ENCODE results near the gene TMEM258.

DNA sequence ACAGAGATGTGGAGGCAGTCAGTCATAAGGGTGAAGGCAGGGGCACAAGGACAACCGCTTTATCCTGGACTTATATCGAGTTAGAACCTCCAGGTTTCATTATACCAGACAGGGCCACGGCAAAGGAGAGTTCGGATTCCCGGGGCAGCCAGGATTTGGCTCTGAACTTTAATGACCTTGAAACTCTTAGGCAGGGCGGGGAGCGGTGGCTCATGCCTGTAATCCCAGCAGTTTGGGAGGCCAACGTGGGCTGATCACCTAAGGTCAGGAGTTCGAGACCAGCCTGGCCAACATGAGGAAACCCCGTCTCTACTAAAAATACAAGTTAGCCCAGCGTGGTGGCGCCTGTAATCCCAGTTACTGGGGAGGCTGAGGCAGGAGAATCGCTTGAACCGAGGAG lies 41.0 kb downstream of the TMEM258 start:
- TF ChIP-seq EZH2 (IDR thresholded peaks at IDR 0.05; ENCODE audit: insufficient read depth, poor library complexity, severe bottlenecking): no peak
- no peak for TF ChIP-seq EZH2phosphoT487 (IDR thresholded peaks at IDR 0.05; ENCODE audit: insufficient read depth, low read depth)
